ENCODE measurements around the gene CDH4.

The CDH4 gene

DNA sequence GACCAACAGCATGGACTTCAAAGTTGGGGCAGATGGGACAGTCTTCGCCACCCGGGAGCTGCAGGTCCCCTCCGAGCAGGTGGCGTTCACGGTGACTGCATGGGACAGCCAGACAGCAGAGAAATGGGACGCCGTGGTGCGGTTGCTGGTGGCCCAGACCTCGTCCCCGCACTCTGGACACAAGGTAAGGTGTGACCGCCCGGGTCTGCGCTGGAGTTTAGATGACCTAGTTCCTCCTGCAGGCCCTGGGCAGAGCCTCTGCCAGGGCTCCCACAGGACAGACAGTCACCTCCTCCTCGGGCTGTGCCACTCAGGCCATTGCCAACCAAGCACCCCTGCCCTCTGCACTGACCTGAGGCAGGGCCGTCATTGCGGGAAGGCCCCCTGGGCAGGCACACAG lies 491.5 kb downstream of the CDH4 start:
- H3K36me3 ChIP-seq (ENCODE audit: control insufficient read depth in 2 of 2, insufficient read depth in 1 of 2, low read length in 2 of 2), result no peaks in the 10 kb centered on the region
- no peak overlapping the region for H3K27ac ChIP-seq (ENCODE audit: extremely low read depth, low read depth, low read length)
- H3K9me3 ChIP-seq (ENCODE audit: control insufficient read depth, insufficient read depth, low read depth, low read length), result no peaks in the 10 kb centered on the region
- H3K4me1 ChIP-seq (ENCODE audit: control insufficient read depth, insufficient read depth, low read length), result no peaks in the 10 kb centered on the region
- POLR2A ChIA-PET, result no interaction called here
- CTCF ChIA-PET, result no interaction called here
- no peak overlapping the region for H3K4me3 ChIP-seq (ENCODE audit: low read depth, low read length)
- TF ChIP-seq, protein P1, sequence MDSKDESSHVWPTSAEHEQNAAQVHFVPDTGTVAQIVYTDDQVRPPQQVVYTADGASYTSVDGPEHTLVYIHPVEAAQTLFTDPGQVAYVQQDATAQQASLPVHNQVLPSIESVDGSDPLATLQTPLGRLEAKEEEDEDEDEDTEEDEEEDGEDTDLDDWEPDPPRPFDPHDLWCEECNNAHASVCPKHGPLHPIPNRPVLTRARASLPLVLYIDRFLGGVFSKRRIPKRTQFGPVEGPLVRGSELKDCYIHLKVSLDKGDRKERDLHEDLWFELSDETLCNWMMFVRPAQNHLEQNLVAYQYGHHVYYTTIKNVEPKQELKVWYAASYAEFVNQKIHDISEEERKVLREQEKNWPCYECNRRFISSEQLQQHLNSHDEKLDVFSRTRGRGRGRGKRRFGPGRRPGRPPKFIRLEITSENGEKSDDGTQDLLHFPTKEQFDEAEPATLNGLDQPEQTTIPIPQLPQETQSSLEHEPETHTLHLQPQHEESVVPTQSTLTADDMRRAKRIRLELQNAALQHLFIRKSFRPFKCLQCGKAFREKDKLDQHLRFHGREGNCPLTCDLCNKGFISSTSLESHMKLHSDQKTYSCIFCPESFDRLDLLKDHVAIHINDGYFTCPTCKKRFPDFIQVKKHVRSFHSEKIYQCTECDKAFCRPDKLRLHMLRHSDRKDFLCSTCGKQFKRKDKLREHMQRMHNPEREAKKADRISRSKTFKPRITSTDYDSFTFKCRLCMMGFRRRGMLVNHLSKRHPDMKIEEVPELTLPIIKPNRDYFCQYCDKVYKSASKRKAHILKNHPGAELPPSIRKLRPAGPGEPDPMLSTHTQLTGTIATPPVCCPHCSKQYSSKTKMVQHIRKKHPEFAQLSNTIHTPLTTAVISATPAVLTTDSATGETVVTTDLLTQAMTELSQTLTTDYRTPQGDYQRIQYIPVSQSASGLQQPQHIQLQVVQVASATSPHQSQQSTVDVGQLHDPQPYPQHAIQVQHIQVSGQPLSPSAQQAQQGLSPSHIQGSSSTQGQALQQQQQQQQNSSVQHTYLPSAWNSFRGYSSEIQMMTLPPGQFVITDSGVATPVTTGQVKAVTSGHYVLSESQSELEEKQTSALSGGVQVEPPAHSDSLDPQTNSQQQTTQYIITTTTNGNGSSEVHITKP (tag by site-specific recombination; IDR thresholded peaks at IDR 0.05), result no peak
- TF ChIP-seq, protein P2, sequence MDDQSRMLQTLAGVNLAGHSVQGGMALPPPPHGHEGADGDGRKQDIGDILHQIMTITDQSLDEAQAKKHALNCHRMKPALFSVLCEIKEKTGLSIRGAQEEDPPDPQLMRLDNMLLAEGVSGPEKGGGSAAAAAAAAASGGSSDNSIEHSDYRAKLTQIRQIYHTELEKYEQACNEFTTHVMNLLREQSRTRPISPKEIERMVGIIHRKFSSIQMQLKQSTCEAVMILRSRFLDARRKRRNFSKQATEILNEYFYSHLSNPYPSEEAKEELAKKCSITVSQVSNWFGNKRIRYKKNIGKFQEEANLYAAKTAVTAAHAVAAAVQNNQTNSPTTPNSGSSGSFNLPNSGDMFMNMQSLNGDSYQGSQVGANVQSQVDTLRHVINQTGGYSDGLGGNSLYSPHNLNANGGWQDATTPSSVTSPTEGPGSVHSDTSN (CRISPR knock-in tag; IDR thresholded peaks at IDR 0.05), result no peak
- TF ChIP-seq GLI2 (tag by site-specific recombination; IDR thresholded peaks at IDR 0.05; ENCODE audit: borderline replicate concordance, low read depth) (no peak), ZNF184 (tag by site-specific recombination; IDR thresholded peaks at IDR 0.05) (no peak)

DNA sequence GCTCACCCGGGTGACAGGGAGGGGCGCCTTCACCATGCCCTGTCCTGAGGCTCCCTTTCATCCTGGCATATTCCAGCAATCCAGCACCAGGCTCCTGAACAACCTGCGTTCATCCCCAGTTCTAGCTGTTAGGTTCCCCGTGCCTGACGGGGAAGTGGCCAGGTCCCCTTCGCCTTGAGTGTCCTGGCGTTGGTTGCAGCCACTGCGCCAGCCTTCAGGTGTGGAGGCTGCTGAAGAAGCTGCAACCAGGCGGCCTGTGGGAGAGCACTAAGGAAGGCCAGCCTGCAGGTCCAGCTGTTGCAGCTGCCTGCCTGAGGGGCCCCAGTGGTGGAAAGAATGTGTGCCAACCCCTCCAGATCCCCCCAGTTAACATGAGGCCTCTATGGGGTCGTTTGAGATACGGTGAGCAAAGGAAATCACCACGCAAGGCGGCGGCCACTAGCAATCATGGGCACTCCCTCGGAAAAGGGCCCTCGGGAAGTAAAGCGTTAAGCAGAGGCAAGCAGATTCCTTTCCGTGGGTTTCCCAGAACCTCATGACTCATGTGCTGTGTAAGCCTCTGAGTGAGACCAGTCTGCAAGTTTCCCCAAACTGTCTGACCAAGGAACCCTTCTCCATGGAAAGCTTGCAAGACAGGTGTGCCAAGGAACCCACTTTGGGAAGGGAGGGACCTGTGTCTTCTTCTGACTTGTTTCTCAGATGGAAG lies 492.8 kb downstream of the CDH4 start:
- TF ChIP-seq, protein P3, sequence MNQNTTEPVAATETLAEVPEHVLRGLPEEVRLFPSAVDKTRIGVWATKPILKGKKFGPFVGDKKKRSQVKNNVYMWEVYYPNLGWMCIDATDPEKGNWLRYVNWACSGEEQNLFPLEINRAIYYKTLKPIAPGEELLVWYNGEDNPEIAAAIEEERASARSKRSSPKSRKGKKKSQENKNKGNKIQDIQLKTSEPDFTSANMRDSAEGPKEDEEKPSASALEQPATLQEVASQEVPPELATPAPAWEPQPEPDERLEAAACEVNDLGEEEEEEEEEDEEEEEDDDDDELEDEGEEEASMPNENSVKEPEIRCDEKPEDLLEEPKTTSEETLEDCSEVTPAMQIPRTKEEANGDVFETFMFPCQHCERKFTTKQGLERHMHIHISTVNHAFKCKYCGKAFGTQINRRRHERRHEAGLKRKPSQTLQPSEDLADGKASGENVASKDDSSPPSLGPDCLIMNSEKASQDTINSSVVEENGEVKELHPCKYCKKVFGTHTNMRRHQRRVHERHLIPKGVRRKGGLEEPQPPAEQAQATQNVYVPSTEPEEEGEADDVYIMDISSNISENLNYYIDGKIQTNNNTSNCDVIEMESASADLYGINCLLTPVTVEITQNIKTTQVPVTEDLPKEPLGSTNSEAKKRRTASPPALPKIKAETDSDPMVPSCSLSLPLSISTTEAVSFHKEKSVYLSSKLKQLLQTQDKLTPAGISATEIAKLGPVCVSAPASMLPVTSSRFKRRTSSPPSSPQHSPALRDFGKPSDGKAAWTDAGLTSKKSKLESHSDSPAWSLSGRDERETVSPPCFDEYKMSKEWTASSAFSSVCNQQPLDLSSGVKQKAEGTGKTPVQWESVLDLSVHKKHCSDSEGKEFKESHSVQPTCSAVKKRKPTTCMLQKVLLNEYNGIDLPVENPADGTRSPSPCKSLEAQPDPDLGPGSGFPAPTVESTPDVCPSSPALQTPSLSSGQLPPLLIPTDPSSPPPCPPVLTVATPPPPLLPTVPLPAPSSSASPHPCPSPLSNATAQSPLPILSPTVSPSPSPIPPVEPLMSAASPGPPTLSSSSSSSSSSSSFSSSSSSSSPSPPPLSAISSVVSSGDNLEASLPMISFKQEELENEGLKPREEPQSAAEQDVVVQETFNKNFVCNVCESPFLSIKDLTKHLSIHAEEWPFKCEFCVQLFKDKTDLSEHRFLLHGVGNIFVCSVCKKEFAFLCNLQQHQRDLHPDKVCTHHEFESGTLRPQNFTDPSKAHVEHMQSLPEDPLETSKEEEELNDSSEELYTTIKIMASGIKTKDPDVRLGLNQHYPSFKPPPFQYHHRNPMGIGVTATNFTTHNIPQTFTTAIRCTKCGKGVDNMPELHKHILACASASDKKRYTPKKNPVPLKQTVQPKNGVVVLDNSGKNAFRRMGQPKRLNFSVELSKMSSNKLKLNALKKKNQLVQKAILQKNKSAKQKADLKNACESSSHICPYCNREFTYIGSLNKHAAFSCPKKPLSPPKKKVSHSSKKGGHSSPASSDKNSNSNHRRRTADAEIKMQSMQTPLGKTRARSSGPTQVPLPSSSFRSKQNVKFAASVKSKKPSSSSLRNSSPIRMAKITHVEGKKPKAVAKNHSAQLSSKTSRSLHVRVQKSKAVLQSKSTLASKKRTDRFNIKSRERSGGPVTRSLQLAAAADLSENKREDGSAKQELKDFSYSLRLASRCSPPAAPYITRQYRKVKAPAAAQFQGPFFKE (tag by site-specific recombination; IDR thresholded peaks at IDR 0.05; ENCODE audit: borderline replicate concordance), result no peak
- TF ChIP-seq PRDM1 (tag by site-specific recombination; IDR thresholded peaks at IDR 0.05) (no peak), ZNF571 (tag by site-specific recombination; IDR thresholded peaks at IDR 0.05) (no peak), HOXD13 (CRISPR knock-in tag; IDR thresholded peaks at IDR 0.05; ENCODE audit: borderline replicate concordance) (no peak), ZNF214 (tag by site-specific recombination; IDR thresholded peaks at IDR 0.05; ENCODE audit: borderline replicate concordance) (no peak), BCL11B (tag by site-specific recombination; IDR thresholded peaks at IDR 0.05; ENCODE audit: low read depth) (no peak), ZNF521 (tag by site-specific recombination; IDR thresholded peaks at IDR 0.05) (no peak), ZNF654 (tag by site-specific recombination; IDR thresholded peaks at IDR 0.05; ENCODE audit: low read depth) (no peak), ZNF221 (tag by site-specific recombination; IDR thresholded peaks at IDR 0.05; ENCODE audit: borderline replicate concordance) (no peak), ZNF157 (tag by site-specific recombination; IDR thresholded peaks at IDR 0.05) (no peak), ZIC2 (tag by site-specific recombination; IDR thresholded peaks at IDR 0.05) (no peak), ZNF623 (tag by site-specific recombination; IDR thresholded peaks at IDR 0.05) (no peak)
- Histone ChIP-seq H3K36me3 (ENCODE audit: control insufficient read depth in 2 of 2, insufficient read depth in 1 of 2, low read length in 2 of 2) (no peaks in the 10 kb centered on the region), H3K4me1 (ENCODE audit: control insufficient read depth, insufficient read depth, low read length) (no peaks in the 10 kb centered on the region), H3K4me3 (ENCODE audit: low read depth, low read length) (no peak overlapping the region), H3K9me3 (ENCODE audit: control insufficient read depth, insufficient read depth, low read depth, low read length) (no peaks in the 10 kb centered on the region), H3K27ac (ENCODE audit: extremely low read depth, low read depth, low read length) (no peak overlapping the region)
- CTCF ChIA-PET, result no interaction called here
- POLR2A ChIA-PET, result no interaction called here
